WI38 (cell line): ENCODE measurements around the gene SLC12A6.

Experiments
- H3K4me3 ChIP-seq: 2 replicates; pipeline ENCODE4 v1.5.1; 2011; ENCODE audit warnings: low read depth, mild to moderate bottlenecking, control low read depth, low read length
- CTCF ChIP-seq: IDR thresholded peaks from 2 replicates; pipeline ENCODE4 v1.5.1; 2012; ENCODE audit warnings: low read depth, mild to moderate bottlenecking, control low read depth, low read length

The SLC12A6 gene

GRCh38 chr15:34240537-34240936 lies 97.0 kb downstream of the SLC12A6 start:
- no peak overlapping the region for H3K4me3 ChIP-seq
- TF ChIP-seq CTCF, result no peak

GRCh38 chr15:34239151-34239808 lies 98.3 kb downstream of the SLC12A6 start:
- no peak for TF ChIP-seq CTCF
- peak overlapping the region; percentile 30 for H3K4me3 ChIP-seq

GRCh38 chr15:34233614-34234013 lies 104.0 kb downstream of the SLC12A6 start:
- no peak for TF ChIP-seq CTCF

GRCh38 chr15:34223904-34224596 lies 113.5 kb downstream of the SLC12A6 start:
- H3K4me3 ChIP-seq, result peak overlapping the region; percentile 100
- no peak for TF ChIP-seq CTCF

More at GRCh38 chr15:34233614-34234013, 104.0 kb downstream of the SLC12A6 start:
- no peak overlapping the region for H3K4me3 ChIP-seq

GRCh38 chr15:34217587-34218225 lies 119.9 kb downstream of the SLC12A6 start:
- TF ChIP-seq CTCF, result no peak

GRCh38 chr15:34216527-34217270 lies 120.9 kb downstream of the SLC12A6 start:
- H3K4me3 ChIP-seq, result no peak overlapping the region
- no peak for TF ChIP-seq CTCF

More at GRCh38 chr15:34217587-34218225, 119.9 kb downstream of the SLC12A6 start:
- H3K4me3 ChIP-seq, result no peak overlapping the region

GRCh38 chr15:34214135-34214534 lies 123.4 kb downstream of the SLC12A6 start:
- no peak overlapping the region for H3K4me3 ChIP-seq
- TF ChIP-seq CTCF, result no peak
